AG04450 (cell line): Measurements from ENCODE around the gene TBC1D2B. TPM values are rescaled to one million over a fixed set of nuclear protein-coding genes. Genes with fewer than 3 reads are reported as not detected.

ENCODE experiments used
- CTCF ChIA-PET: fragments of 300-600, 350-600 bp; formaldehyde crosslinking; extraction: SDS; loops from one replicate; lab custom pipeline; 2022; ENCODE audit warnings: antibody characterized with exemption, inconsistent platforms; lab: Charles Lee
- POLR2A ChIA-PET: fragments of 350-600 bp; formaldehyde crosslinking; extraction: SDS; loops from one replicate; lab custom pipeline; 2021; ENCODE audit warnings: antibody characterized with exemption, inconsistent platforms; lab: Yijun Ruan, JAX
- DNase-seq: peaks from one replicate; pipeline ENCODE4 v3.0.0-alpha.2; 2011; ENCODE audit warnings: low read depth, low spot score
- H3K27ac ChIP-seq: one replicate; pipeline ENCODE4 v1.5.1; 2012; ENCODE audit warnings: low read depth, low read length, control low read depth
- H3K27me3 ChIP-seq: one replicate; pipeline ENCODE4 v1.6.0; 2012; ENCODE audit warnings: low read length; ENCODE audit not compliant: control insufficient read depth, insufficient read depth
- H3K4me3 ChIP-seq: 2 replicates; pipeline ENCODE4 v1.5.1; 2011; ENCODE audit warnings: mild to moderate bottlenecking, low read depth, low read length, control low read depth
- H3K9me3 ChIP-seq: 2 replicates; pipeline ENCODE4 v1.5.1; 2012; ENCODE audit warnings: low read length; ENCODE audit not compliant: control insufficient read depth, insufficient read depth
- CTCF ChIP-seq: IDR thresholded peaks from 2 replicates; pipeline ENCODE4 v1.5.1; 2011; ENCODE audit warnings: low read depth, low read length, control low read depth, inconsistent platforms
- polyA plus RNA-seq: library from polyadenylated mRNA; depleted of rRNA; stranded (reverse); fragments of >200 nt; gene quantifications from 2 replicates; pipeline ENCODE4 v1.2.3, GENCODE V29; 2011

The TBC1D2B gene
- polyA plus RNA-seq, 1 experiment = 42.0 TPM

GRCh38 chr15:78049691-78050440 lies 27.6 kb downstream of the TBC1D2B start:
- Histone ChIP-seq H3K27ac (peak overlapping the region; percentile 25), H3K9me3 (no peaks in the 10 kb centered on the region), H3K4me3 (no peak overlapping the region), H3K27me3 (no peaks in the 10 kb centered on the region)
- no peak for TF ChIP-seq CTCF
- DNase-seq = no peak
- CTCF ChIA-PET = interaction anchor here (1.0 to 2.2 kb wide), 2 partner anchors 9 to 59 kb away, joined by 3 to 8 read pairs; no protein-coding TSS in a partner anchor
- POLR2A ChIA-PET = interaction anchor here (1.0 to 2.5 kb wide), 9 partner anchors 10 to 45 kb away, joined by 3 to 24 read pairs (median 4); no protein-coding TSS in a partner anchor

- Histone ChIP-seq H3K27me3 (no peaks in the 10 kb centered on the region), H3K4me3 (no peak overlapping the region), H3K27ac (no peak overlapping the region), H3K9me3 (no peaks in the 10 kb centered on the region)
- no peak for TF ChIP-seq CTCF
- ChIA-PET POLR2A (no interaction called here), CTCF (interaction anchor here (1.2 kb wide), 1 partner anchor 10 kb away, joined by 3 read pairs; no protein-coding TSS in a partner anchor)
- no peak for DNase-seq
Measured at GRCh38 chr15:78048628-78048920, 28.9 kb downstream of the TBC1D2B start.

GRCh38 chr15:78047761-78048627 lies 29.5 kb downstream of the TBC1D2B start:
- Histone ChIP-seq H3K27me3 (no peaks in the 10 kb centered on the region), H3K9me3 (no peaks in the 10 kb centered on the region), H3K4me3 (no peak overlapping the region), H3K27ac (peak overlapping the region; percentile 13)
- CTCF ChIA-PET = interaction anchor here (1.2 kb wide), 1 partner anchor 11 kb away, joined by 3 read pairs; no protein-coding TSS in a partner anchor
- no peak for TF ChIP-seq CTCF
- POLR2A ChIA-PET = no interaction called here
- no peak for DNase-seq

- no peak for DNase-seq
- ChIA-PET POLR2A (no interaction called here), CTCF (interaction anchor here (0.5 kb wide), 1 partner anchor 749 kb away, joined by 3 read pairs; no protein-coding TSS in a partner anchor)
- Histone ChIP-seq H3K27ac (no peak overlapping the region), H3K4me3 (no peak overlapping the region), H3K27me3 (no peaks in the 10 kb centered on the region), H3K9me3 (no peaks in the 10 kb centered on the region)
- TF ChIP-seq CTCF = no peak
Measured at GRCh38 chr15:78046796-78047341, 30.6 kb downstream of the TBC1D2B start.
